Right renal pelvis (tissue), 4 donors: ENCODE measurements around the gene SLC39A3. TPM values are rescaled to one million over a fixed set of nuclear protein-coding genes. Genes with fewer than 3 reads are reported as not detected.

Experiments used
- DNase-seq, 4 donors: peaks; one replicate each; pipeline ENCODE4 v3.0.0-alpha.2; 2013; ENCODE audit warnings: low read depth in 4 of 4, low spot score in 3 of 4, missing footprints in 1 of 4
- polyA plus RNA-seq, 4 donors: library from polyadenylated mRNA; unstranded; fragments of 120-200 nt; gene quantifications; one replicate each; pipeline ENCODE4 v1.2.1, GENCODE V29; 2013; ENCODE audit not compliant: insufficient read length in 4 of 4

Gene SLC39A3
- polyA plus RNA-seq, 4 donors: 31.9 to 37.9 (median 34.8) TPM

DNA sequence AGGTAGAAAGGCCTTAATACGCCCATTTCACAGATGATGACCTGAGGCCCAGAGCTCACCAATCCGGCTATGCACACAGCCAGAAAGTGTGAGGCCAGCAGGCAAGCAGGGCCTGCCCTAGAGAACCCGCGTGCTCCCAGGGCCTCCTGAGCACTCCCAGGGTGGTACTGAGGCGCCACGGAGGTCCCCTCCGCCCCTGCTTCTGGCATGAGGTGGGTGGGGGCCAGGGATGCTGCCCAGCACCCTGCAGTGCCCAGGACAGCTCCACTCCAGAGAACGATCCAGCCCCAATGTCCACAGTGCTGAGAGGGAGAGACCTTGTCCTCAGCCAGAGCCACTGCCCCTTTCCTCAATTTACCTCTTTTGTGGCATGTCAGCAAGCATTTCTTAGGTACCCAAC lies 29.4 kb upstream of the SLC39A3 start:
- DNase-seq: no peak

DNA sequence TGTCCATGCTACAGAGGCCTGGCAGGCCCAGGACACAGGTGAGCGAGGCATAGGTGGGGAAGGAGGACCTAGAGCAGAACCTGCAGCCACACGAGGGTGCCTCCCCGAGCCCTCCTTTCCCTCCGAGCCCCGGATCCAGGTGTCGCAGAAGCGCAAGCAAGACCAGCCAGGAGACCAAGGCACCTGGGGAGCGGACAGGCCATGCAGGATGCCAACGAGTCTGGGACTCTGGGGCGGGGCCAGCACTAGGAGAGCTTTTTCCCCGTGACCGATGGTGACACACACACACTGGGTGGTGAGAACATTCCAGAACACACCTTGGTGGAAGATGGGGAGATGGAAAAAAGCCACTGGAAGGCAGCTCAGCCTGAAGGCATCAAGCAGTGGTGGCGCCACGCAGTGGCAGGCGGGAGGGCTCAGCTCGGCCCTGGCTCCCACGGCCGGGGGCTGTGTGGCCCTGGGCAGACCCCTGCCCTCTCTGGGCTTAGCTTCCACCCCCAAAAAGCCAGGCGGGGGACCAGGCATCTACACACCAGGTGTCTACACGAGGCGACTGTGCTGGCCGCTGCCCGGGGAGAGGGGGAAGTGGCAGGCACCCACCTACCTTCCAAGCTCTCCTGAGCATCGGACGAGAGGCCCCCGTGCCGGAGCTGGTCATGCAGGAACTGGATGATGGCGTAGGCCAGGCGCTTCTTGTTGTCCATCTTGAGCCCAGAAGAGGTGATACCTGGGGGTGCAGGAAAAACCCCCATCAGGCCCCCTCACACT lies 28.7 kb upstream of the SLC39A3 start:
- no peak for DNase-seq

DNA sequence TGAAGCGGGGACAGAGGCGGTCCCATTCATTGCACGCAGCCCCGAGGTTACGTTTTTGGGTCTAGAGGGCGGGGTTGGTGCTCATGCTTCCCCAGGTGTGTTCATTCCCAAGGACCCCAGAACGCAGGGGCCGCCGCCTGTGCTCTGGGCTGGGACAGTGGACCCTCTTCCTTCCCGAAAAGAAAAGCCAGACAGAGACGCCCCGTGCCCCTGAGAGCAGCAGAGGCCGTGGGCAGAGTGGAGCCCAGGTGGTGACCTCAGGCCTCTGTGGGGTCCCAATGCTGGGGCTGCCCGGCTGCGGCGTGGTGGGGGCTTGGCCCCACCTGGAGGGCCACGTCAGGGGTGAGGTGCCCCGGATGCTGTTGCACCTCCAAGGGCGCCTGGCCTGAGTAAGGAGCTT lies 27.9 kb upstream of the SLC39A3 start:
- DNase-seq: no peak

DNA sequence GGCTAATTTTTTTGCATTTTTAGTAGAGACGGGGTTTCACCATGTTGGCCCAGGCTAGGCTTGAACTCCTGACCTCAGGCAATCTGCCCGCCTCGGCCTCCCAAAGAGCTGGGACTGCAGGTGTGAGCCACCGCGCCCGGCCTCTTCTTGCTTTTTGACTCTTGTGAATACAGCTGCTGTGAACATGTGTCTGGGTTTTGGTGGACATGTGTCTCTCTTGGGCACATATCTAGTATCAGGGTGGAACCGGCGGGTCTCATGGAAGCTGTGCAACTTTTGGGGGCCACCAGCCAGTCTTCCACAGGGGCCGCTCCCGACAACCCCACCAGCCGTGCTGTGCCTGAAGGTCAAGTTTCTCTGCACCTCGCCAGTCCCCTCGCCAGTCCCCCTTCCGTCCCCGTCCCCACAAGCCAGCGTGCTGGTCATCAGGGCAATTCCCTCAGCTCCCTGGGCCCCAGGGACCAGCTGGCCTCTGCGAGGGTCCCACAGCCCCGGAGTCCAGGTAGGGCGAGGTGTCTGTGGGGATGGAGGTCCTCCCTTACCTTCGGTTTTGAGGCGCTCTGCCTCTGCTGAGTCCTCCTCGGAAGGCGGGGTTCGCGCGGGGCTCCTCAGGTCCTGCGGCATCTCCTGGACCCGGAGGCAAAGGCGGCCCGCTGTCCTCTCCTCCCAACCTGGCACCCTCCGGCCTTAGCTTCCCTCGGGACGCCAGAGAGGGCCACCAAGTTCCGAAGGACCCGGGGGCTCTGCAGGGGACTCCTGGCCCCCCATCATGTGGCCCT lies 27.0 kb upstream of the SLC39A3 start:
- no peak for DNase-seq

DNA sequence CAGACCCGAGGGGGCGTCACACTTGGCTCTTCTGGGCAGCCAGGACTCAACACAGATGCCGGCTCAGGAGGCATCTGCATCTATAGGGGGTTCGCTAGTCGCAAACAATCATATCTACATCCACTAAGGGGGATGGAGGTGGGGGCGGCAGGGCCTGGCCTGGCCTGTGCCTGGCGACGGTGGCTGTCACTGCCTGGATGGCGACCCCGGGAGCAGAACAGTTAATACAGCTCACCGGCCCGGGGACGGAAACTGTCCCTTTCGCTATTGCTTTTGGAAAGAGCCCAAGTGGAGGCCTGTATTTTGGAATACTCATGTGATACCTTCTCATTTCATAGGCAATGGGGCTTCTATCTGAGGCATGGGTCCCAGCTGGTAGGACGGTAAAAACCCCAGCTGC lies 25.6 kb upstream of the SLC39A3 start:
- no peak for DNase-seq

DNA sequence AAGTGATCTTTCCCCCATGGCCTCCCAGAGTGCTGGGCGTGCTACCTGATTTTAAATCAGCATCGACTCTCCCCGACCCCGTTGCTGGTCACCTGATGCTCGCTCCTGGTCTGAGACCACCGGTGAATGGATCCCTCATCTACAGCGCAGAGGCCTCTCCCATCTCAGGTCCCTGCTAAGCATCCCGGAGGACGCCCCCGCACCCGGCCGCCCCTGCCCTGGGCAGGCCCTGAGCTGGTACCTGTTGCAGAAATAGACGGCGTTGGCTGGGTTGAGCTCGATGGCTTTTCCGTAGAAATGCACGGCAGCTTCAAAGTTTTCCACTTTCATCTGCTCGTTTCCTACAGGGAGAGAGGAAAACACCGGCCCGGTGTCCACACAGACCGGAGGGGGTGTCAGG lies 25.1 kb upstream of the SLC39A3 start:
- no peak for DNase-seq

DNA sequence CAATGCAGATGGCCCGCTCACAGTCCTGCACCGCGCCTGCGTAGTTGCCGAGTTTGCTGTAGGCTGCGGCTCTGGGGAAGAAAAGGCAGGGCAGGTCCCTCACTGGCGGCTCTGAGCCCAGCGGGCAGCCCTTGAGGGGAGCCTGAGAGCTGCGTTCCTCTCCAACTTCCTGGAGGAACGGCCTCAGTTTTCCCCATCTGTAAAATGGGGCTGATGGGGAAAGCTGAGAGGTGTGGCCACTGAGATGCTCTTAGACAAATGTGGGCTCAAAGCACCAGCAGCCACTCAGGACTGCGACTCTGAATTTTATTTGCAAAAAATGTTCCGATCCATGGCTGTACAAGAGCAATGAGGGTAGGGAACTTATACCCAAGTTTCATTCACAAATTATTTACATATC lies 23.9 kb upstream of the SLC39A3 start:
- DNase-seq: no peak

DNA sequence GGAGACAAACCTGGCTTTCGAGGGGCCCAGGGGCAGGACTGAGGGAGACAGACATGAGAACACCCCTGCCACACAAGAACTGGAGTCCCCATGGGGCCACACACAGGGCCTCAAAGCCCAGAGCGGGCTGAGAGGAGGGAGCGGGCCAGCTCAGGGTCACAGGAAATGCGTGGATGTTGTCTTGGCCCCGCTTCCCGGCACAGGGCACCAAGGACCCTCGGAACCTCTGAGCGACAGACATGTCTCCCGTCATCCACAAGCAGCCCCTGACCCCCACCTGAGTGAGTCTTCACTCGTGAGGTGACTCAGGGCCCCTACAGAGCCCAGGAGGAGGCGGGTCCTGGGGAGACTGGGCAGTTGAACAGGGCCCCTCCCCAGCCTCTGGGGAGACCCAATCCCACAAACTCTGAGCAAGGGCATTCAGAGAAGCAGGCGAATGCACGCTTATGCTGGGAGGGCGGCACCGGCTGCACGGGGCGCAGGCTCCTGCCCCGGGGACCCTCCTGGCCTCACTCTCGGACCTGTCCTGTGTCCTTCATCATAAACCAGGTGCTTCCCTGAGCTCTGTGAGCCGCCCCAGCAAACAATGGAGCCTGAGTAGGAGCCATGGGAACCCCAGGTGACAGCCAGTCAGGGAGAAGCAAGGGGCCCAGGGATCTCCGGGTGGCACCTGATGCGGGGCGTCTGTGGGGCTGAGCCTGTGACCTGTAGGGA lies 23.1 kb upstream of the SLC39A3 start:
- no peak for DNase-seq

DNA sequence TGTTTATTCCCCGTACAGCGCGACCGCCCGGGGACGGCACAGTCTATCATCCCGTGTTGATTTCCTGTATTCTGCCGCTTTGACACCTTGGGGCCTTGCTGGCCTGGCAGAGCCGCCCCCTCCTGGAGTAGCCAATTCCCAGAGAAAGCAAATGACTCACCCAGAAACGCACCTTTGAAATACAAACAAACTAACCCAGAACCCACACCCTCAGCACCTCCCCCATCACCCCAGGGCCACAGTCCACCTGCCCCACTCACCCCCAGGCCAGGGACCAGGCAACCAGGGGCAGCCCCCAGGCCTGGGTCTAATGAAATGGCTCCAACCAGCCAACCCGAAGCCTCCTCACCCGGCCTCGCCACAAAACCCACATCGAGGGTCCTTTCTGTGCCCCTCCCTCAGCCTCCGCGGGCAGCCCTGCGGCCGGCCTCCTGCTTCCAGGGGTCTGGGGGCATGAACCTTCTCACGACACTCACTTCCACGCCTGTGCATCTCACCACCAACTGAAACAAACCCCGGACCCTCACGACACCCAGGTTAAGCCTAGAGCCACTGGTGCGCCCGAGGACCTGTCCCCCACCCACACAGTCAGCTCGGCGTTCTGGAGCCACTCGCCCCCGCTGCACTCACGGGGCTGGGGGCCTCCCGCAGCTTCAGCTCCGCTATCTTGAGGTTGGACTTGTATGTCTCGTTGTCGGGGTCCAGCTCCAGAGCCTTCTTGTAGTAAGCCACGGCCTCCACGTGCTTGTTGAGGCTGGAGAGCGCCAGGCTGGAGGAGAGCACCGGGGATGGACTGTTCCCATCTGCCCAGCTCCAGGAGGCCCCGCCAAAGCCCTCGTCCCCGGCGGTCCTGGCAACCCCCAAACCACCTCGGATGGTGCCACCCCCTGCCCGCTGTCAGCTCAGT lies 22.3 kb upstream of the SLC39A3 start:
- no peak for DNase-seq

DNA sequence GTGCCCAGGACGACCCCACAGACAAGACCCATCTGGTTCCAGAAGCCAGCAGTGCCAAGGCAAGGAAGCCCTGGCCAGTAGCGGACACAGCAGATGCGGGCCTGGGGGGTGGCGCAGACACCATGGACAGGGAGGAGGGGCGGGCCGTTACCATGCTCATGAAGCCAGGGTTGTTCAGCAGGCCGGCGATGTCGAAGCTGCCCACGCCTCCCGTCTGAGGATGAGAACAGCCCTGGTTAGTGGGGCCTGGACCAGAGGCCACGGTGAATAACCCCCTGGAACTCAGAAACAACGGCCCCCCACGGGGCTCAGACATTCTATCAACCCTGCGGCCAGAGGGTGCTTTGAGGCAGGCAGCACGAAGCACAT lies 21.5 kb upstream of the SLC39A3 start:
- DNase-seq: no peak

DNA sequence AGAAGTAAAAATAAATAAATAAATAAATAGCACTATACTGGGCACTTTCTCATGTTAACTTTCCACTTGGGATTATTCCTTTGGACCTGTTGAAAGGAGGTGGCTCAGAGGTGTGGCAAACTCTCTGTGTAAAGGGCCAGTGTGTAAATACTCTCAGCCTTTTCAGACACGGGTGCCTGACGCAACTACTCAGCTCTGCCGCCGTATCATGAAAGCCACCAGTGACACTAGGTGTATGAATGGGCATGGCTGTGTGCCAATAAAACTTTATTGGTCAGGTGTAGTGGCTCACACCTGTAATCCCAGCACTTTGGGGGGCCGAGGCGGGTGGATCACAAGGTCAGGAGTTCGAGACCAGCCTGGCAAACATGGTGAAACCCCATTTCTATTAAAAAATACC lies 20.1 kb upstream of the SLC39A3 start:
- no peak for DNase-seq

DNA sequence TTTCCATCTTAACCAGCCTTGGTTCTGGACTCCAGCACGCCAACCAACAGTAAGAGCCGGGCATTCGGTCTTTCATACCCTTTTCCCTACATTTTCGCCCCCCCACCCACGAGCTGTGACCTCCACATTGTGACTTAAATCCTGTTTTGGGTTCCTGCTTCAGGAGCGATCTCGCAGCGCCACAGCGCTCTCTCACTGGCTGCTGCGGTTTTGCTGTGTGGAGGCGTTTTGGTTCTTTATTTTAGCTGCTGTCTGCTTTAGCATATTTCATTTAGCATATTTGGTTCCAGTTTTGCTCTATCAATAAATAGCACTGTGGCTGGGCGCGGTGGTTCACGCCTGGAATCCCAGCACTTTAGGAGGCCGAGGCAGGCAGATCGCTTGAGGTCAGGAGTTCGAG lies 19.5 kb upstream of the SLC39A3 start:
- DNase-seq: no peak

DNA sequence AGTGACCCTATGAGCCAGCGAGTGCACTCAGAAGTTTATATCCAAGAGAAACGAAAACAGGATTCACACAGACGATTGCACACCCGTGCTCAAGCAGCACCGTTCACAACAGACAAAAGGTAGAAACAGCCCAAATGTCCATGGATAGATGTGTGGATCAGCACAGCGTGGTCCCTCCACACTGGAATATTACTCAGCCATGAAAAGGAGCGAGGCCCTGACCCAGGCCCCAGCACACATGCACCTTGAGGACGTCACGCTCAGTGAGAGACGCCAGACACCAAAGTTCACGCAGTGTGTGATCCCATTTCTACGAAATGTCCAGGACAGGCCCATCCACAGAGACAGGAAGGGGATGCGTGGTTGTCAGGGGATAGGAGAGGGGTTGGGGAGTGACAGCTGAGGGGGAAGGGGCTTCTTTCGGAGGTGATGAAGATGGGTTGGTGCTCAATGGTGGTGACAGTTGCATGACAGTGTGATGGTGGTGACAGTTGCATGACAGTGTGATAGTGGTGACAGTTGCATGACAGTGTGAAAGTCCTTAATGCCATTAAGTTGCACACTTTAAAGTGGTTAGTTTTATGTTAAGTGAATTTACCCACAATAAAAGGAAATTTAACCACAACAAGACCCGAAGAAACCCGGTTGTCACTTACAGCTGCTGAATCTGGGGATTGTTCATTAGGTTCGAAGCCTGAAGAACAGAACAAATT lies 18.9 kb upstream of the SLC39A3 start:
- no peak for DNase-seq

DNA sequence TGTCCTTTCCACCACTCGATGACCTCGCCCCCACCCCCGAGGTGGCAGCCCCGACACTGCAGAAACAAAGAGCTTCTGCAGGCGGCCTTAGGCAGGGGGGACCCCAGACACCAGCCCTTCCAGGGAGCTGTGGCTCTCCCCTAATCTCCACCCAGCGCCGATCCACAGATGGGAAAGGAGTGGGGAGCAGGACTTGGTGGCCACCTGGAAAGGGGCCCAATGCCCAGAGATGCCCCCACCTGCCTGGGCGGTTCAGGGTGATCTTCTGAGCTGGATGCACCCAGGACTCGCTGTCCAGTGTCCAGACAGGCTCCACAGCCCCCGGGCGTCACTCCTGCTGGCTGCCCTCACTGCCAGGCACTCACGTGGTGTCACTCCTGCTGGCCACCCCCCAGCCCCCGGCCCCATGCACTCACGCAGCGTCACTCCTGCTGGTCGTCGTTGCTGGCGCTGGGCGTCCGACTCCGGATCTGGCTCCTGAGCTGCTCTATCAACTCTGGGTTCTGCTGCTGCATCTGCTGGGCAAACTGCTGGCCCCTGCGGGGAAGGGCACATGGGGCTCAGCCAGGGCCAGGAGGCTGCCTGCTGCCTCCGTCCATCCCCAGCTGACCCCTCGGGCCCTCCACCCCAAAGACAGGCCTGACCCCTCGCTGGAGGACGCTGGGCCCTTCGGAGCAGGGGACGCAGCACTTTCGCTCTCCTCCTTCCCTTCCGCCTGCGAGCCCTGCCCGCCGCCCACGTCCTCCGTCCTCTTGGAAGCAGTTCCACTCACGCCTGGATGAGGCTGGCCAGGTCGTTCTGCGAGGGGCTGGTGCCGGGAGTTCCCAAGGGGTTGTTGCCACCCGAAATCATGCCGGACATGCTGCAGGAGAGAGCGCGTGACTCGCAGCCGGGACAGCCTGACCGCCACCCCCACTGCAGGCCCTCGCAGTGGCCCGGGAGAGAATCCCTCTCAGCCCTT lies 17.4 kb upstream of the SLC39A3 start:
- no peak for DNase-seq

DNA sequence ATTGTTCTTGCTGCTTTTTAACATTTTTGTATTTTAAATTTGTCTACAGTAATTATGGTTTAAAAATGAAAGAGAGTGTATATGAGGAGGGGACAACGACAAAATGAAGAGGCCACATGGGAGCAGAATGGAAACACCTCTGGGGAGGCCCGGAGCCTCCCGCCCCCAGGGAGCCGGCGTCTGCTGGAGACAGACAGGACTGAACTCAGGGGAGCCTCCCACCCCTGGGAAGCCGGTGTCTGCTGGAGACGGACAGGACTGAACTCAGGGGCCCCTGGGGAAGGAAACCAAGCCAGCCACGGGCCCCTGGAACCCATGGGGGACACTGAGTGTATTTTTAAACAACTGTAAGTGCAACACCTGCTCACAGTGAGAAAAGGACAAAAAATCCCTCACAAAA lies 16.7 kb upstream of the SLC39A3 start:
- no peak for DNase-seq

DNA sequence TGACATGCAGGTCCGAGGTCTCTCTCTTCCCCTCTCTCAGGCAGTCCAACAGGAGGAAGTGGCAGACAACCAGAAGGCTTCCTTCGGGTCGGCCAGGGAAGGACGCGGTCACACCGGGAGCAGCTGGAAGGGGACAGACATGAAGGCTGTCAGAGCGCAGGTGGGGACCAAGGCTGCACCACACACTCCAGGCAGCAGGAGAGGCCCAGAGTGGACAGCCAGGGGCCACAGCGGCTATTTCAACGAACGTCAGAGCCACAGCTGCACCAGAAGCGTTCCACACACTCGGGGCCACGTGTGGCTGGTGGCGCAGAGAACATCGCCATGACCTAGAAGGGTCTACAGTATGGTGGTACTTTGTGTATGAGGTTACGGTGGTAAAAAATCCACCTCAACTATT lies 16.0 kb upstream of the SLC39A3 start:
- no peak for DNase-seq

DNA sequence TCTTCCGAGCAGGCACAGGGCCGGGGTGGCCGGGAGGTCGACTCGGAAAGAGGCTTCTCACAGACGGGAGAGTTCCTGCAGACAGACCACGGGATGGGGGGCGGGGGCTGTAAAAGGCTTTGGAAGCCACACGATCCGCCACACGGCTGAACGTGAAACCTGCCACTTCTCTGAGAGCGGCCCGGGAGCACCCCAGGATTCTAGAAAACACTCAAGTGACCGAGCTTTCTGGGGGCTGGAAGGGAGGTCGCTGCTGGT lies 15.6 kb upstream of the SLC39A3 start:
- DNase-seq: no peak

DNA sequence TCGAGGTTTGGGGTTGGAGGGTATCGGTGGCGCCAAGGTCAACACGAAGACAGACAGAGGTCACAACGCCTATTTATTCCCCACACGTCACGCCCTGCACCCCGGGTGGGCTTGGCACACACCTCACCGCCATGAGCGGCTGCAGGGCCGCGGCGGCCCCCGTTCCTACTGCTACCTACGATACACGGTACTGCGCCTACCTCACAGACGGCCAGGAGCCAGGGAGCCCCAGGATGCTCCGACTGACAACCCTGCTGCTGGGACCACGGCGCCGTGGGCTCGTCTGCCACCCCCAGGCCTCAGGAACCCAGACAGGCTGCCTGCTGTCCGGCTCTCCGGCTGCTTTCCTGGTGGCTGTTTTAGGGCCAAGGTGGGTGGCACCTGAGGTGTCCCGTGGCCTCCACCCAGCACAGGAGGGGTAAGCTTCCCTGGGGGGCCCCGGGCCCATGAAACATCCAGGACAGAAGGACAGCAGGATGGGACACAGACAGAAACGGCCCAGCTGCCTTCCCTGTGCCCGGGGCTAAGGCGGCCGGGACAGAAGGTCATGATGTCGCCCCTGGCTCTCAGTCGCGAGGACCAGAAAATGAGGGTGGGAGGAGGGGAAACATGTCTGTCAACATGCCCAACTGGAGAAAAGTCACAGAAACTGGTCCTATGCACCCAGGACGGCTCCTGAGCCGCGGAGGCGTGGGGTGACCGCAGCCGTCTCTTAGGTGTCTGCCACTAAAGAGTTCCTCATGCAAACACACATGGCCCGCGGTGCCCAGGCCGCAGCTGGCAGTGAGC lies 15.0 kb upstream of the SLC39A3 start:
- no peak for DNase-seq
